Muscle layer of duodenum (tissue), 2 donors: Measurements from ENCODE around the gene PTGIS.
A peak's percentile ranks its signal among the peaks of the same experiment; 100 is the strongest.

ENCODE experiments used
- H3K27ac ChIP-seq: one replicate; pipeline ENCODE4 v1.7.0; 2013; ENCODE audit warnings: mild to moderate bottlenecking, low read length
- H3K27me3 ChIP-seq: one replicate; pipeline ENCODE4 v1.7.0; 2013; ENCODE audit warnings: low read depth, mild to moderate bottlenecking, control low read depth, low read length
- H3K36me3 ChIP-seq, 2 donors: one replicate each; pipeline ENCODE4 v1.7.0; 2013; ENCODE audit warnings: low read length in 2 of 2, control low read depth in 1 of 2, mild to moderate bottlenecking in 1 of 2; ENCODE audit not compliant: insufficient read depth in 2 of 2, control insufficient read depth in 1 of 2
- H3K4me1 ChIP-seq, 2 donors: one replicate each; pipeline ENCODE4 v1.7.0; 2013; ENCODE audit warnings: low read length in 2 of 2, mild to moderate bottlenecking in 2 of 2, control low read depth in 1 of 2, moderate library complexity in 1 of 2; ENCODE audit not compliant: insufficient read depth in 2 of 2, control insufficient read depth in 1 of 2
- H3K4me3 ChIP-seq, 2 donors: one replicate each; pipeline ENCODE4 v1.7.0; 2013; ENCODE audit warnings: low read length in 2 of 2, low read depth in 1 of 2, mild to moderate bottlenecking in 1 of 2
- H3K9me3 ChIP-seq, 2 donors: one replicate each; pipeline ENCODE4 v1.7.0; 2013; ENCODE audit warnings: low read length in 2 of 2, control low read depth in 1 of 2, mild to moderate bottlenecking in 1 of 2; ENCODE audit not compliant: control insufficient read depth in 1 of 2
- donor health status: healthy.

The PTGIS gene

DNA sequence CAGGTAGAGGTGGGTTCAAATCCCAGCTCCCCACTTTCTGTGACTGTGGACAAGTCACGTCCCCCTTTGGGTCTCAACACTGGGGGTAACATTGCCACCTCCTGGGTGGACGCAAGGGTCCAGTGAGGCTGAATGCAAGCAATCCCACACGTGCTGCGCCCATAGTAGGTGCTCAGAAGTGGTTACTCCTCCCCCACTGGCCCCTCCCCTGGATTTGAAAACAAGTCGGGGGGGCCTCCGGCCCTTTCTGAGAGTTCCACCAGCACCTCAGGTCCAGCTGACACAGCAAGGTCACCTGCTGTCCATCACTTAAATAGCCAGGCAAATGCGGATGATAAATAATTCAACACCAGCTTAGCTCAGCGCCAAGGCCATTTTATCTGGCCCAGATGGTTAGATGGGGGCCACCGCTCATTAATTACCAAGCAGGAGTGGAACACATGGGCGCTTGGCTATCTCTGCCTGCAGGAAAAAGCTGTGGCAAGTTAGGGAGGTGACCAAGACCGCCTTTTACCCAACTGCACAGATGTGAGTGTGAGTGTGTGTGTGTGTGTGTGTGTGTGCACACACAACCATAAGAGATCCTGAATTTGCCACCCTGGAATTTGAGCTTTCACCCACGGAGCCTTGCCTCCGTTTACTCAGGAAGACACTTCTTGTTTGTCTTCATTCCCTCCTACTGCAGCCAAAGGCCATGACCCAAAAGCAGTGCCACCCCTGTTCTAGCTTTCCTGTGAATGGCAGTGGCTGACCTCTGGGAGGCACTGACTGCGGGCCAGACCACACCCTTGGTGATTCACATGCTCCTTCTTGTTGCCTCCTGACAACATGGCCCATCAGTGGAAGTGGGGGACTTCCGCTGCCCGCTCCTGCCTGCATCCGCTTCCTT is 50.8 kb downstream of the PTGIS start:
- H3K4me3 ChIP-seq: no peak overlapping the region
- no peak overlapping the region for H3K27ac ChIP-seq
- peaks cover 0 to 5% of the 10 kb centered on the region in 2 donors for H3K36me3 ChIP-seq
- H3K4me1 ChIP-seq: no peaks in the 10 kb centered on the region
- H3K27me3 ChIP-seq: no peaks in the 10 kb centered on the region
- H3K9me3 ChIP-seq: no peaks in the 10 kb centered on the region

DNA sequence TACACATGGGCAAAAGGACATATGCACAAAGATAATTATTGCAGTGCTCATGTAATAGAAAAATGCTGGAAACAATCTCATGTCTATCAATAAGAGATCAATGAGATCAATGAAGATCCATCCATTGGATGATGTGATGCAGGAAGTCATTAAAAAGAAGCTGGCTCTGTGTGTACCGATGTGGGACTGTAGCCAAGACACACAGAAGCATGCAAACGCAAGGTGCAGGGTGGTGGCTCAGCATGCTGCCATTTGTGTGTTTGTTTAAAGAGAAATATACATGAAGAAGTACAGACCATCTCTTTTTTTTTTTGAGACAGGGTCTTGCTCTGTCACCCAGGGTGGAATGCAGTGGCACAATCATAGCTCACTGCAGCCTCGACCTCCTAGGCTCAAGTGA is 52.4 kb downstream of the PTGIS start:
- no peak overlapping the region for H3K27ac ChIP-seq
- H3K36me3 ChIP-seq: peaks cover 0 to 10% of the 10 kb centered on the region in 2 donors
- H3K4me3 ChIP-seq: no peak overlapping the region
- H3K27me3 ChIP-seq: no peaks in the 10 kb centered on the region
- no peaks in the 10 kb centered on the region for H3K9me3 ChIP-seq
- peaks cover 0 to 7% of the 10 kb centered on the region in 2 donors for H3K4me1 ChIP-seq

DNA sequence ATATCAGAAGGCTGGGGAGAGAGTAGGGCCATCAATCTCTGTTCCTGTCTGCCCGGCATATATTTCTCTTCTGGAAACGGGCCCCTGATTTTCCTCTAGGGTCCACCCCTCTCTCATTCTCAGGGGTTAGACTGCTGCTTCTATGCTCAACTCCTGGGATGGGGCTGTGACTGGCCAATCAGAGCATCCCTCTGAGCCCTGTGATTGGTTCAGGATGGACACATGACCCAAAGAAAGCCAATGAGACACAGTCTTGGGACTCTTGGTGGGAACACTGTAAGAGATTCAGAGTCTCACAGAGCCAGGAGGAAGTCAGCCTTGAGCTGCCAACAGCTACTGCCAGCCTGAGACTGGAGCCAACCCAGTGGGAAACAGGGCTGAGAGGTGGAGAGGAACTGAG is 54.4 kb downstream of the PTGIS start:
- no peak overlapping the region for H3K27ac ChIP-seq
- H3K9me3 ChIP-seq: no peaks in the 10 kb centered on the region
- peaks cover 0 to 12% of the 10 kb centered on the region in 2 donors for H3K4me1 ChIP-seq
- no peaks in the 10 kb centered on the region for H3K27me3 ChIP-seq
- no peak overlapping the region for H3K4me3 ChIP-seq
- peaks cover 0 to 10% of the 10 kb centered on the region in 2 donors for H3K36me3 ChIP-seq

DNA sequence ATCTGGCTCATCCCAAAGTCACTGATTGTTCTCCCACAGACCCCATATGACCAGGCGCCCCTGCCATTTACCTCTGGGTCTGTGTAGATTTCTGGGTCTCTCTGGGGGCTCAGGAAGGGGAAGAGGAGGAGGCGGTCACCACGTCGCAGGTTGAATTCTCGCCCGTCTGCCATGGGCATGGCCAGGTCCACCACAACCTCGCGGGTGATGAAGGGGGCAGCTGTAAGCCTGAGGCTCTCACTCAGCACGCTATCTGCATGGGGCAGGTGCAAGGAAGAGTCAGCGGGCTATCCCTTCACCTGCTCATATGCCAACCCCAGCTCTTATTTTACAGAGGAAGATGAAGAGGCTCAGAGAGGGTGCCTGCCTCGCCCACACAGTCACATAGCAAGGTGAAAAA is 54.9 kb downstream of the PTGIS start:
- H3K27me3 ChIP-seq: no peaks in the 10 kb centered on the region
- no peak overlapping the region for H3K27ac ChIP-seq
- H3K9me3 ChIP-seq: no peaks in the 10 kb centered on the region
- peaks cover 0 to 10% of the 10 kb centered on the region in 2 donors for H3K36me3 ChIP-seq
- H3K4me1 ChIP-seq: peaks cover 0 to 16% of the 10 kb centered on the region in 2 donors
- H3K4me3 ChIP-seq: no peak overlapping the region

DNA sequence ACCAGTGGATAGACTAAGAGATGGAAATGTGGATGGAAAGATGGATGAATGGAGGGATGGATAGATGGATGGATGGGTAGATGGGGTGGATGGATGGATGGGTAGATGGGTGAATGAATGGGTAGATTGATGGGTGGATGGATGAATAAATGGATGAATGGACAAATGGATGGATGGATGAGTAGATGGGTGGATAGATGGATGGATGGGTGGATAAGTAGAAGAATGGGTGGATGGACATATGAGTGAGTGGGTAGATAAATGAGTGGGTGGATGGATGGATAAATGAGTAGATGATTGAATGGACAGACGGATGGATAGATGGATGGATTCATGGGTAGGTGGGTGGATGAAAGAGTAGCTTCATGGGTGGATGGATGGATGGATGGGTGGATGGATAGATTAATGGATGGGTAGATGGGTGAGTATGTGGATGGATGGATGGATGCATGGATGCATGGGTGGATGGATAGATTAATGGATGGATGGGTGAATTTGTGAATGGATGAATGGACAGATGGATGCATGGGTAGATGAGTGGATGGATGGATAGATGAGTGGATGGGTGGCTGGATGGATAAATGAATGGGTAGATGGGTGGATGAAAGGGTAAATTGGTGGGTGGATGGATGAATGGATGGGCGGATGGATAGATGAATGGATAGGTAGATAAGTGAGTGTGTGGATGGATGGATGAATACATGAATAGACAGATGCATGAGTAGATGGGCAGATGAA is 56.0 kb downstream of the PTGIS start:
- no peak overlapping the region for H3K4me3 ChIP-seq
- no peak overlapping the region for H3K27ac ChIP-seq
- no peaks in the 10 kb centered on the region for H3K27me3 ChIP-seq
- H3K36me3 ChIP-seq: peaks cover 0 to 14% of the 10 kb centered on the region in 2 donors
- peaks cover 0 to 19% of the 10 kb centered on the region in 2 donors for H3K4me1 ChIP-seq
- H3K9me3 ChIP-seq: no peaks in the 10 kb centered on the region

DNA sequence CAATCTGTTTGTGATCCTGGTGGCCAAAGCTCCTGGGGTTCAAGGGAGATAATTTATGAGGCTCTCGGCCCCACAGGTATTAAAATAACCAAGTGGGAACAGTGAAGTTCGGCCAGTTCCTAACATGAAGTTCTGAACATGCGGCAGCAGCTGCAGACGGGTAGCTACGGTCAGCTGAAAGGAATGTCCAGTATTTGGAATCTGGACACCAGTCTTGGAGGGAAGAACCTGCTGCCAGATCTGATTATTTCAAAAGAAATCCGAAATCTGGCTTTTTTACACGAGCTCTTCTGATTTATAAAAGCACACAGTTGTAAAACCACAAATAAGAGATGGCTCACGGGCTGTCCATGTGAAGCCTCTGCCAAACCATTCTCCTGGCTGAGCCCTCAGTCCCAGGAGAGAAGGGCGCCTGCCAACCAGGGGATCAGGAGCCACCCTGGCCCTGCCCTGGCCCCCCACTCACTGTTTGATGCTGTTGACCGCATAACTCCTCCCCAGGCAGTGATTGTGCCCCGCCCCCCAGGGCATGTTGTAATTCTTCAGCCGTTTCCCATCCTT is 57.3 kb downstream of the PTGIS start:
- Histone ChIP-seq H3K27ac (peak overlapping the region; percentile 32), H3K9me3 (no peaks in the 10 kb centered on the region), H3K36me3 (peaks cover 0 to 16% of the 10 kb centered on the region in 2 donors), H3K4me1 (peaks cover 0 to 19% of the 10 kb centered on the region in 2 donors), H3K4me3 (no peak overlapping the region), H3K27me3 (no peaks in the 10 kb centered on the region)

DNA sequence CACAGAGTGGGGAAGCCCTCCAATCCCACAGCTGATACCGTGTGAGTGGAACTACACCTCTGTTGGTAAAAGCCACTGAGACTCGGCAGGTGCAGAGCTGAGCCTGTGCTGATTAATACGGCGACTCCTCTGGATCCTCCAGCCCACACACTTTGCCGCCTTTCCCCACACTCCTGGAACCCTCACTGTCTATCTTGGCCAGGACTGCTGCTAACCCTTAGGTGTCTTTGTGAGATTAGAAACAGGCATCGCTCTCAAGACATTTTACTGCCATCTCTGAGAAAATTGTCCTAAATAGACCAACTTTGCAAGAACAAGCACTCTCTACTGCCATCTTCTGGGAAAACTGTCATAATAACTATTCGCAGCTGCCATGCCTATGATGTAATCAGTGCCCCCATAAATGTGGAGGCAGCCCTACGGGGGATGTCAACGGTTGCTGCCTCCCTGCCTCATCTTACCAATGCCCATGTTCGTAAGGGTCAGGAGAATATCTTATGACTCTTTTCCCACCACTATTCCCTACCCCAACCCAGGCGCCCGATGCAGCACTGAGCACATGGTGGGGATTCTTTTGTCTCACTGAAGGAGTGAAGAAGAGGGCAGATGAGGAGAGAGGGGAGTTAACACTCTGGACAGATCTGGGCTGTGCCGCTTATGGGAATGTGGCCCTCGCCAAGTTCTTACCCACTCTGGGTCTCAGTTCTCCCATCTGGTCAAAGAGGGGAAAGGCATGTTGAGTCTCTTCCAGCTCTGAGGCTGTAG is 59.3 kb downstream of the PTGIS start:
- Histone ChIP-seq H3K4me1 (peaks cover 0 to 25% of the 10 kb centered on the region in 2 donors), H3K27me3 (no peaks in the 10 kb centered on the region), H3K36me3 (peaks cover 0 to 14% of the 10 kb centered on the region in 2 donors), H3K4me3 (no peak overlapping the region), H3K9me3 (no peaks in the 10 kb centered on the region), H3K27ac (no peak overlapping the region)

DNA sequence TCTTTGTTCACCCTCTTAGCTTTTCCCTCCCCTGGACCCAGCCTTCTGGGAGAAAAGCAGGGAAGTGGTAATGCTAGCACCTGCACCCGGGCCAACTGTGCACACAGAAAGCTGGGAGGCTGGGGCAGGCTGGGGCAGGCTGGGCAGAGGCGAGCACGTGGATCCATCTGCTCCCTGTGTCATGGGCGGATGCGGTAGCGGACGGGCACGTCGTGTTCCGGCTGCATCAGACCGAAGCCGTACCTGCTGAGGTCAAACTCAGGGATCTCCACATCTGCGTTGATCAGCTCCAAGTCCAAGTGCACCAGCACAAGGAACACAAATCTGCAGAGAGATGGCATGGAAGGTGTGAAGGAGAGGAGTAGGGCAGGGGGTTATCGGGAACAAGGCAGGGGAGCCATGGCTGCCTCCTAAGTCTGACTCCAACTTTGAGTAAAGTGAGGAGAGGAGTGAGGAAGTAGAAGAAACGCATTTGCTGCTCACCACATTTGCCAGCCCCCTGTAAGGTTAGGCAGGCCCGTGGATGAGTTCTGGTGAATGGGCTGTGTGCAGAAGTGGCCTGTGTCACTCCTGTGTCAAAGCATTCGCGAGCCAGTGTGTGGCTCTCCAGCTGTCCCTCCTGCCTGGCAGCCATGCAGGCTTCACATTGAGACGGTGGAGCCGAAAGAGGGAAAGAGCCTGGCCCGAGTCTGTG is 60.0 kb downstream of the PTGIS start:
- Histone ChIP-seq H3K36me3 (peaks cover 0 to 11% of the 10 kb centered on the region in 2 donors), H3K4me3 (no peak overlapping the region), H3K4me1 (peaks cover 0 to 25% of the 10 kb centered on the region in 2 donors), H3K27me3 (no peaks in the 10 kb centered on the region), H3K9me3 (no peaks in the 10 kb centered on the region), H3K27ac (no peak overlapping the region)

DNA sequence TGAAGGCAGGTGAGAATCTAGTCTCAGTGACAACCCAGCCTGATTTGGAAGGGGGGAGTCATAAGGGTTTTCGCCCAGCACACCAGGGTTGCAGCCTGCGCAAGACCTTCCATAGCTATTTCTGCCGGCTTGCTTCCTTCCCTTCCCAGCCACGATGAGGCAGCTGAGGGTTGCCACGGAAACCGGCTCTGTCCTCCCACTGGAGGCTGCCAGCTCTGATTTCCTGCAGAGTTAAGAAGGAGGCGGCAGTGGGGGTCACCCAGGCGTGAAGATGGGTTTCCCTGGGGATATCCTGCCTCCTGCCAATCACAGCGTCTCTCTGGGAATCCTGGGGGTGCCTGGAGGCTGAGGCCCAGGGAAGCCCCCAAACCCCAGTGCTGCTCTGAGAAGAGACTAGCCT is 62.4 kb downstream of the PTGIS start:
- no peaks in the 10 kb centered on the region for H3K9me3 ChIP-seq
- no peak overlapping the region for H3K4me3 ChIP-seq
- peaks cover 0 to 6% of the 10 kb centered on the region in 2 donors for H3K36me3 ChIP-seq
- H3K27me3 ChIP-seq: no peaks in the 10 kb centered on the region
- H3K4me1 ChIP-seq: peaks cover 0 to 17% of the 10 kb centered on the region in 2 donors
- H3K27ac ChIP-seq: no peak overlapping the region

DNA sequence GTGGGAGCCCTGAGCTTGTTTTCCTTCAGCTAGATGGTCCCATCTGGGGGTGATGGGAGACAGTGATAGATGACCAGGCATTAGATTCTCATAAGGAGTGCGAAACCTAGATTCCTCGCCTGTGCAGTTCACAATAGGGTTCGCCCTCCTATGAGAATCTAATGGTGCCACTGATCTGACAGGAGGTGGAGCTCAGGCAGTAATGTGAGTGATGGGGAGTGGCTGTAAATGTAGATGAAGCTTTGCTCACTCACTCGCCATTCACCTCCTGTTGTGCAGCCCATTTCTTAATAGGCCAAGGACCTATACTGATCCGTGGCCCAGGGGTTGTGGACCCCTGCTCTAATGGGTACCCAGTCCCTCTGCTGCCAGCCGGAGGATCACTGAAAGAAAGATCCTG is 64.8 kb downstream of the PTGIS start:
- Histone ChIP-seq H3K27ac (no peak overlapping the region), H3K27me3 (no peaks in the 10 kb centered on the region), H3K9me3 (no peaks in the 10 kb centered on the region), H3K36me3 (peaks cover 0 to 6% of the 10 kb centered on the region in 2 donors), H3K4me1 (peaks cover 0 to 11% of the 10 kb centered on the region in 2 donors), H3K4me3 (no peak overlapping the region)
